ENCODE measurements around the gene ZNF280D.

The ZNF280D gene

DNA sequence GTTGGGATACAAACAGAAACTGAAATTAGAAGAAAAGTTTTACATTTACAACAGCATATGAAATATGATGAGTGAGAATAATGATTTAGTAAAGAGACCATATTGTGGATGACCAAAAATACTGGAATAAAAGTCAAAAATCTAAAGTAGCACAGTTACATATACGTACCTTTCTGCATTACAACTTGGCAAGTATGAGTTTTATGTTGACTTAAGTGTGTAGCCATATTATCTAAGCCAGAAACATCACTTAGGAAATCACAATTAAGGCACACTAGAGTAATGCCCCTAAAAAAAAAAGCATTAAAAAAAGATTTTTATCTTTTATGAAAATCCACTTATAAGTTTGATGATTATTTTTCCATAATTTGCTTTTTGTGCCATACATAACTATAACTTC lies 79.1 kb downstream of the ZNF280D start:
- TF ChIP-seq TCF4 (CRISPR knock-in tag; IDR thresholded peaks at IDR 0.05; ENCODE audit: borderline replicate concordance) (no peak), ZC3H10 (CRISPR knock-in tag; IDR thresholded peaks at IDR 0.05) (no peak), OSR1 (CRISPR knock-in tag; IDR thresholded peaks at IDR 0.05) (no peak), ZNF70 (CRISPR knock-in tag; IDR thresholded peaks at IDR 0.05) (no peak), SNAI2 (CRISPR knock-in tag; IDR thresholded peaks at IDR 0.05) (no peak)
- TF ChIP-seq, protein P1, sequence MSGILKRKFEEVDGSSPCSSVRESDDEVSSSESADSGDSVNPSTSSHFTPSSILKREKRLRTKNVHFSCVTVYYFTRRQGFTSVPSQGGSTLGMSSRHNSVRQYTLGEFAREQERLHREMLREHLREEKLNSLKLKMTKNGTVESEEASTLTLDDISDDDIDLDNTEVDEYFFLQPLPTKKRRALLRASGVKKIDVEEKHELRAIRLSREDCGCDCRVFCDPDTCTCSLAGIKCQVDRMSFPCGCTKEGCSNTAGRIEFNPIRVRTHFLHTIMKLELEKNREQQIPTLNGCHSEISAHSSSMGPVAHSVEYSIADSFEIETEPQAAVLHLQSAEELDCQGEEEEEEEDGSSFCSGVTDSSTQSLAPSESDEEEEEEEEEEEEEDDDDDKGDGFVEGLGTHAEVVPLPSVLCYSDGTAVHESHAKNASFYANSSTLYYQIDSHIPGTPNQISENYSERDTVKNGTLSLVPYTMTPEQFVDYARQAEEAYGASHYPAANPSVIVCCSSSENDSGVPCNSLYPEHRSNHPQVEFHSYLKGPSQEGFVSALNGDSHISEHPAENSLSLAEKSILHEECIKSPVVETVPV (CRISPR knock-in tag; IDR thresholded peaks at IDR 0.05) = no peak
- TF ChIP-seq, protein P2, sequence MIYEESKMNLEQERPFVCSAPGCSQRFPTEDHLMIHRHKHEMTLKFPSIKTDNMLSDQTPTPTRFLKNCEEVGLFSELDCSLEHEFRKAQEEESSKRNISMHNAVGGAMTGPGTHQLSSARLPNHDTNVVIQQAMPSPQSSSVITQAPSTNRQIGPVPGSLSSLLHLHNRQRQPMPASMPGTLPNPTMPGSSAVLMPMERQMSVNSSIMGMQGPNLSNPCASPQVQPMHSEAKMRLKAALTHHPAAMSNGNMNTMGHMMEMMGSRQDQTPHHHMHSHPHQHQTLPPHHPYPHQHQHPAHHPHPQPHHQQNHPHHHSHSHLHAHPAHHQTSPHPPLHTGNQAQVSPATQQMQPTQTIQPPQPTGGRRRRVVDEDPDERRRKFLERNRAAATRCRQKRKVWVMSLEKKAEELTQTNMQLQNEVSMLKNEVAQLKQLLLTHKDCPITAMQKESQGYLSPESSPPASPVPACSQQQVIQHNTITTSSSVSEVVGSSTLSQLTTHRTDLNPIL (CRISPR knock-in tag; IDR thresholded peaks at IDR 0.05; ENCODE audit: low read depth) = no peak

DNA sequence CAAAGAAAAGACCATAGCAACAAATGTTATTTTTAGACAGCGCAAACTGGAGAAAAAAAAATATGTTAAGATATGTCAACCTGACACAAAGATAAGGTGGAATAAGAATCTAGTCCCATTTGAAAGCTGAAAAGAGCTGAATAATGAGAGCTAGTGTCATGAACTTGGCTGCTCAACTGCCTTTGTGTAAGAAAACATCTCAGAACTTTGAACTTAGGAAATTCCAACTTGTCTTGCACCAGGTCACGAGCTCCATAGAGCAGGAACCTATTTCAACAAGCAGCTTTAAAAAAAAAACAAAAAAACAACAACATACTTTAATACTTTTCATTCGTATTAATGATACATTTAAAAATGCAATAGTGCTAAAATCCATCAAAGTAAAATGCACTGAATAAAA lies 79.5 kb downstream of the ZNF280D start:
- TF ChIP-seq, protein P1 (CRISPR knock-in tag; IDR thresholded peaks at IDR 0.05) = no peak
- TF ChIP-seq, protein P3, sequence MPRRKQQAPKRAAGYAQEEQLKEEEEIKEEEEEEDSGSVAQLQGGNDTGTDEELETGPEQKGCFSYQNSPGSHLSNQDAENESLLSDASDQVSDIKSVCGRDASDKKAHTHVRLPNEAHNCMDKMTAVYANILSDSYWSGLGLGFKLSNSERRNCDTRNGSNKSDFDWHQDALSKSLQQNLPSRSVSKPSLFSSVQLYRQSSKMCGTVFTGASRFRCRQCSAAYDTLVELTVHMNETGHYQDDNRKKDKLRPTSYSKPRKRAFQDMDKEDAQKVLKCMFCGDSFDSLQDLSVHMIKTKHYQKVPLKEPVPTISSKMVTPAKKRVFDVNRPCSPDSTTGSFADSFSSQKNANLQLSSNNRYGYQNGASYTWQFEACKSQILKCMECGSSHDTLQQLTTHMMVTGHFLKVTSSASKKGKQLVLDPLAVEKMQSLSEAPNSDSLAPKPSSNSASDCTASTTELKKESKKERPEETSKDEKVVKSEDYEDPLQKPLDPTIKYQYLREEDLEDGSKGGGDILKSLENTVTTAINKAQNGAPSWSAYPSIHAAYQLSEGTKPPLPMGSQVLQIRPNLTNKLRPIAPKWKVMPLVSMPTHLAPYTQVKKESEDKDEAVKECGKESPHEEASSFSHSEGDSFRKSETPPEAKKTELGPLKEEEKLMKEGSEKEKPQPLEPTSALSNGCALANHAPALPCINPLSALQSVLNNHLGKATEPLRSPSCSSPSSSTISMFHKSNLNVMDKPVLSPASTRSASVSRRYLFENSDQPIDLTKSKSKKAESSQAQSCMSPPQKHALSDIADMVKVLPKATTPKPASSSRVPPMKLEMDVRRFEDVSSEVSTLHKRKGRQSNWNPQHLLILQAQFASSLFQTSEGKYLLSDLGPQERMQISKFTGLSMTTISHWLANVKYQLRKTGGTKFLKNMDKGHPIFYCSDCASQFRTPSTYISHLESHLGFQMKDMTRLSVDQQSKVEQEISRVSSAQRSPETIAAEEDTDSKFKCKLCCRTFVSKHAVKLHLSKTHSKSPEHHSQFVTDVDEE (CRISPR knock-in tag; IDR thresholded peaks at IDR 0.05) = no peak
- TF ChIP-seq ZNF565 (CRISPR knock-in tag; conservative IDR thresholded peaks at IDR 0.05; ENCODE audit: low read depth) (no peak), CSDC2 (CRISPR knock-in tag; IDR thresholded peaks at IDR 0.05) (no peak), OSR1 (CRISPR knock-in tag; IDR thresholded peaks at IDR 0.05) (no peak), PPARA (CRISPR knock-in tag; IDR thresholded peaks at IDR 0.05; ENCODE audit: borderline replicate concordance) (no peak), BACH2 (CRISPR knock-in tag; IDR thresholded peaks at IDR 0.05; ENCODE audit: borderline replicate concordance) (no peak), TOX (CRISPR knock-in tag; IDR thresholded peaks at IDR 0.05; ENCODE audit: borderline replicate concordance) (no peak), RARB (CRISPR knock-in tag; IDR thresholded peaks at IDR 0.05) (no peak), GLIS3 (CRISPR knock-in tag; IDR thresholded peaks at IDR 0.05) (no peak)
- ATAC-seq = no peak

More for the DNA sequence above, 79.1 kb downstream of the ZNF280D start:
- no peak for ATAC-seq

DNA sequence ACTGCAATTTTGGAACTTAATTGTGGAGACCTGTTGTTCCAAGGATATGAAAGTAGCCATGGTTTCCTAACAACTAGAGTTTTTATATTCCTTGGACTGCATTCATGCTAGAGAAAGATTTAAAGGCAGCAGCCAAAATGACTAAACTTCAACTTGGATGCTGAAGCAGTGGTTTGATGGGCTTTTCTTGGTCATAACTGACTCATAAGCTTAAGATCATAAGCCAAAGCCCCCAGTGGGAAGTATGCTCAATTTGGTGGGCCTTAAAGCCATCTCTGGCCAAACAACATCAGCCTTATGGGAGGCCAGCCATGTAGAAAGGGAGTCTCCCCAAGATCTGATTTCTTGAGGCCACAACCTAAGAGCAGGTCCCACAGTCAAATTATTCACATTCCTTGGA lies 80.2 kb downstream of the ZNF280D start:
- TF ChIP-seq, protein P4, sequence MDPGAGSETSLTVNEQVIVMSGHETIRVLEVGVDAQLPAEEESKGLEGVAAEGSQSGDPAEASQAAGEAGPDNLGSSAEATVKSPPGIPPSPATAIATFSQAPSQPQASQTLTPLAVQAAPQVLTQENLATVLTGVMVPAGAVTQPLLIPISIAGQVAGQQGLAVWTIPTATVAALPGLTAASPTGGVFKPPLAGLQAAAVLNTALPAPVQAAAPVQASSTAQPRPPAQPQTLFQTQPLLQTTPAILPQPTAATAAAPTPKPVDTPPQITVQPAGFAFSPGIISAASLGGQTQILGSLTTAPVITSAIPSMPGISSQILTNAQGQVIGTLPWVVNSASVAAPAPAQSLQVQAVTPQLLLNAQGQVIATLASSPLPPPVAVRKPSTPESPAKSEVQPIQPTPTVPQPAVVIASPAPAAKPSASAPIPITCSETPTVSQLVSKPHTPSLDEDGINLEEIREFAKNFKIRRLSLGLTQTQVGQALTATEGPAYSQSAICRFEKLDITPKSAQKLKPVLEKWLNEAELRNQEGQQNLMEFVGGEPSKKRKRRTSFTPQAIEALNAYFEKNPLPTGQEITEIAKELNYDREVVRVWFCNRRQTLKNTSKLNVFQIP (CRISPR knock-in tag; IDR thresholded peaks at IDR 0.05; ENCODE audit: borderline replicate concordance, low read depth) = no peak
- TF ChIP-seq, protein P2 (CRISPR knock-in tag; IDR thresholded peaks at IDR 0.05; ENCODE audit: low read depth) = no peak
- ATAC-seq = no peak

DNA sequence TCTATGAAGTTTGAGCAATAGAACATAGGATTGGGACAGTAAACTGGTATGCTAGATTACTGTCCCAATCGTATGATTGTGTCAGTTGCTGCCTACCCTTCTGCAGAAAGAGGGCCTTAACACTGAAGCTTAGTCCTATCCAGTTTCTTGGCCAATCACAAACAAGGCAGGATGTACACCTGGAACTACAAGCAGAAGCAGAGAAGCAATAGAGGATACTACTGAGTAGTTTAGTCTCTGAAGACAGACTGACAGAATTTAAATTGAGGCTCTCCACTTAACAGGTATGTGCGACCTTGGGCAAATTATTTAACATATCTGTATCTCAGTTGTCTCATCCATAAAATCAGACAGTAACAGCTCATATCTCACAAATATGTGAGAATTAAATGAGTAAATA lies 85.0 kb downstream of the ZNF280D start:
- no peak for ATAC-seq
- TF ChIP-seq, protein P2 (CRISPR knock-in tag; IDR thresholded peaks at IDR 0.05; ENCODE audit: low read depth) = no peak
- TF ChIP-seq, protein P1 (CRISPR knock-in tag; IDR thresholded peaks at IDR 0.05) = no peak
- TF ChIP-seq PPARA (CRISPR knock-in tag; IDR thresholded peaks at IDR 0.05; ENCODE audit: borderline replicate concordance) = no peak
- no peak for TF ChIP-seq ZC3H10 (CRISPR knock-in tag; IDR thresholded peaks at IDR 0.05)
- TF ChIP-seq ZFP30 (CRISPR knock-in tag; IDR thresholded peaks at IDR 0.05) = no peak
- no peak for TF ChIP-seq GLIS3 (CRISPR knock-in tag; IDR thresholded peaks at IDR 0.05)
- TF ChIP-seq ARNTL (CRISPR knock-in tag; IDR thresholded peaks at IDR 0.05; ENCODE audit: borderline replicate concordance, low read depth) = no peak
- TF ChIP-seq TOX (CRISPR knock-in tag; IDR thresholded peaks at IDR 0.05; ENCODE audit: borderline replicate concordance) = no peak
- no peak for TF ChIP-seq ZNF565 (CRISPR knock-in tag; conservative IDR thresholded peaks at IDR 0.05; ENCODE audit: low read depth)
- TF ChIP-seq, protein P4 (CRISPR knock-in tag; IDR thresholded peaks at IDR 0.05; ENCODE audit: borderline replicate concordance, low read depth) = no peak
- no peak for TF ChIP-seq ZNF70 (CRISPR knock-in tag; IDR thresholded peaks at IDR 0.05)
- TF ChIP-seq RARB (CRISPR knock-in tag; IDR thresholded peaks at IDR 0.05) = no peak
- TF ChIP-seq ISL1 (CRISPR knock-in tag; IDR thresholded peaks at IDR 0.05) = no peak
